Duodenal mucosa (tissue), 2 donors: ENCODE results near the gene HMCN1.

Experiments
- H3K27ac ChIP-seq: one replicate; pipeline ENCODE4 v1.7.0; 2013; ENCODE audit warnings: low read depth, low read length
- H3K27me3 ChIP-seq, 2 donors: one replicate each; pipeline ENCODE4 v1.7.0; 2013; ENCODE audit warnings: low read length in 2 of 2, control low read depth in 1 of 2; ENCODE audit not compliant: insufficient read depth in 2 of 2, control insufficient read depth in 1 of 2
- H3K36me3 ChIP-seq, 2 donors: one replicate each; pipeline ENCODE4 v1.7.0; 2013; ENCODE audit warnings: low read length in 2 of 2, control low read depth in 1 of 2; ENCODE audit not compliant: insufficient read depth in 2 of 2, control insufficient read depth in 1 of 2
- H3K4me1 ChIP-seq, 2 donors: one replicate each; pipeline ENCODE4 v1.7.0; 2013; ENCODE audit warnings: low read length in 2 of 2, control low read depth in 1 of 2; ENCODE audit not compliant: insufficient read depth in 2 of 2, control insufficient read depth in 1 of 2
- H3K4me3 ChIP-seq, 2 donors: one replicate each; pipeline ENCODE4 v1.7.0; 2013; ENCODE audit warnings: low read length in 2 of 2, low read depth in 1 of 2
- H3K9ac ChIP-seq, 2 donors: one replicate each; pipeline ENCODE4 v1.7.0; 2013; ENCODE audit warnings: low read length in 2 of 2, low read depth in 1 of 2
- H3K9me3 ChIP-seq, 2 donors: one replicate each; pipeline ENCODE4 v1.7.0; 2013; ENCODE audit warnings: low read length in 2 of 2, control low read depth in 1 of 2; ENCODE audit not compliant: control insufficient read depth in 1 of 2

HMCN1 gene

GRCh38 chr1:185965870-185966269 lies 231.7 kb downstream of the HMCN1 start:
- Histone ChIP-seq H3K27me3 (no peaks in the 10 kb centered on the region), H3K36me3 (no peaks in the 10 kb centered on the region), H3K9ac (no peak overlapping the region), H3K27ac (no peak overlapping the region), H3K9me3 (no peaks in the 10 kb centered on the region), H3K4me1 (no peaks in the 10 kb centered on the region), H3K4me3 (no peak overlapping the region)

GRCh38 chr1:185966471-185966870 lies 232.3 kb downstream of the HMCN1 start:
- no peak overlapping the region for H3K4me3 ChIP-seq
- no peaks in the 10 kb centered on the region for H3K27me3 ChIP-seq
- no peaks in the 10 kb centered on the region for H3K36me3 ChIP-seq
- H3K27ac ChIP-seq, result no peak overlapping the region
- no peak overlapping the region for H3K9ac ChIP-seq
- H3K9me3 ChIP-seq, result no peaks in the 10 kb centered on the region
- no peaks in the 10 kb centered on the region for H3K4me1 ChIP-seq

GRCh38 chr1:185969028-185969427 lies 234.8 kb downstream of the HMCN1 start:
- H3K9ac ChIP-seq, result no peak overlapping the region
- H3K4me1 ChIP-seq, result no peaks in the 10 kb centered on the region
- no peak overlapping the region for H3K27ac ChIP-seq
- no peaks in the 10 kb centered on the region for H3K27me3 ChIP-seq
- no peak overlapping the region for H3K4me3 ChIP-seq
- H3K9me3 ChIP-seq, result no peaks in the 10 kb centered on the region
- H3K36me3 ChIP-seq, result no peaks in the 10 kb centered on the region

DNA sequence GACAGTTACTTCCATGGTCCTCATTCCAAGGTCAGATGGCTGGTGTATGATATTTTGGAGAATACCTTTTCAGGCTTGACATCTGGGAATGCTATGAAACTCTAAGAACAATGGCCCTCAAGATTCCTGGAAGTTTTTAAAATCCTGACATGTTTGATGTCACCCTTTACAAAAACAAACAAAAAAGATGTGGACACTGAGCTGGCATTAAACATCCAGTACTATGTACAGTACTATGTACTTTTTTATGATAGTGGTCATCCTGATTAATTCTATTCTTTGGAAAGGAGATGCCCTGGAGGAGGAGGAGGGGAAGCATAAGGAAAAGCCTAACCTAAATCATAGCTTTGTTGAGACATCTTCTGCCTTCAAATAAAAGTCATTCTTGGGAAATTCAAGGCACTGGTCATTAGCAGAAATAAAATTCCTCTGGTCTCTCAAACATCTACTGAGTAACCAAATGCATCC lies 235.4 kb downstream of the HMCN1 start:
- no peaks in the 10 kb centered on the region for H3K4me1 ChIP-seq
- H3K27me3 ChIP-seq, result no peaks in the 10 kb centered on the region
- H3K36me3 ChIP-seq, result no peaks in the 10 kb centered on the region
- no peaks in the 10 kb centered on the region for H3K9me3 ChIP-seq
- H3K27ac ChIP-seq, result no peak overlapping the region
- H3K9ac ChIP-seq, result no peak overlapping the region
- H3K4me3 ChIP-seq, result no peak overlapping the region

DNA sequence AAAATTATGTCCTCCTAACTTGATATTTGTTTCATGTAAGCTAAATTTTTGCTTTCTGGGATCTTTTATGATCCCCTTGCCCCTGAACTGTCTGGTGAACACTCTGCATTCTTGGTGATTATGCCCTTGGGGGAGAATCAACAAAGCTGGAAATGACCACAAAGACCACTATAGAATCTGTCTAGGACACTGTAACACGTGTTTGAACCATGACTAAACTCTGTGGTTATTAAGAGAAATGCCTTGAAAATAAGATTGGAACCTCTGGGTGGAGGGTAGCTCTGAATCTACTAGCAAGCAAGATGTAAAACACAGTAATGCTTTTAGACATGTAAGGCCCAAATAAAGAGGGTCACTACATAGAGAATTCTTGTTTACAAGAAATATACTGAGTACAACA lies 237.5 kb downstream of the HMCN1 start:
- H3K27ac ChIP-seq, result no peak overlapping the region
- no peaks in the 10 kb centered on the region for H3K4me1 ChIP-seq
- no peak overlapping the region for H3K9ac ChIP-seq
- H3K36me3 ChIP-seq, result no peaks in the 10 kb centered on the region
- no peak overlapping the region for H3K4me3 ChIP-seq
- no peaks in the 10 kb centered on the region for H3K27me3 ChIP-seq
- no peaks in the 10 kb centered on the region for H3K9me3 ChIP-seq

DNA sequence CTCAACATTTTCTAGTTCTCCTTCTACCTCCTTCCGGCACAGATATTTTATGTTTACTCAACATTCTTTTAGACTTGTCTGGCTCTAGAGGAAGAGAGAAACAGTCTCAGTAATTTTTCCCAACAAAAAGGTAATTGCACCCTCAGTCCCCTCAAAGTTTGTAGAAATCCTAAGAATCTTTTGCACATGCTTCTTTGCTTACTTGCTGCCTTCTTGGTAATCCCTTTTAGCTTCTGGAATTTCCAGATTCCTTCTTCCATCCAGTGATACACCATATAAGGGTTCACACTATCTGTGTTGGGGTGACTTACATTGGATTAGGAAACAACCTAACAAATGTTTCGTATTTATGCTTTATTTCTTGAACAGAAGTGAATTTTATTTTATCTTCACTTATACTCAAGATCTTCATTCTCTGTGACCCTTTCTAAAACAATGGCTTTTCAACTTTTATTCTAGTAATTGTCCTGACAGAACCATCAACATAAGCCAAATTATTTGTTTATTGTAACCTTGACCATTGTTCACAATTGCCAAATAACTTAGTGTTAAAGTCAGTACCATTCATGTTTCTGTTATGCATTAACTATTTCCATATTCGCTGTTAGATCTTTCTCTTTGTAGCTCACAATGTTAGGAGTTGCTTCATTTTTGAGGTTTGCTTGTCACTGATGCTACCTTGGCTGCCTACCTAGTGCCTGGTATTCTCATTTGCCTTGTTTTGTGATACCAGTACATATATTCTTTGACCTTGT lies 238.1 kb downstream of the HMCN1 start:
- no peaks in the 10 kb centered on the region for H3K36me3 ChIP-seq
- H3K9me3 ChIP-seq, result no peaks in the 10 kb centered on the region
- H3K27ac ChIP-seq, result no peak overlapping the region
- no peak overlapping the region for H3K4me3 ChIP-seq
- no peaks in the 10 kb centered on the region for H3K4me1 ChIP-seq
- H3K27me3 ChIP-seq, result no peaks in the 10 kb centered on the region
- no peak overlapping the region for H3K9ac ChIP-seq

GRCh38 chr1:185973645-185974044 lies 239.5 kb downstream of the HMCN1 start:
- H3K9ac ChIP-seq, result no peak overlapping the region
- no peak overlapping the region for H3K27ac ChIP-seq
- H3K4me1 ChIP-seq, result no peaks in the 10 kb centered on the region
- no peaks in the 10 kb centered on the region for H3K9me3 ChIP-seq
- H3K4me3 ChIP-seq, result no peak overlapping the region
- H3K36me3 ChIP-seq, result no peaks in the 10 kb centered on the region
- H3K27me3 ChIP-seq, result no peaks in the 10 kb centered on the region

DNA sequence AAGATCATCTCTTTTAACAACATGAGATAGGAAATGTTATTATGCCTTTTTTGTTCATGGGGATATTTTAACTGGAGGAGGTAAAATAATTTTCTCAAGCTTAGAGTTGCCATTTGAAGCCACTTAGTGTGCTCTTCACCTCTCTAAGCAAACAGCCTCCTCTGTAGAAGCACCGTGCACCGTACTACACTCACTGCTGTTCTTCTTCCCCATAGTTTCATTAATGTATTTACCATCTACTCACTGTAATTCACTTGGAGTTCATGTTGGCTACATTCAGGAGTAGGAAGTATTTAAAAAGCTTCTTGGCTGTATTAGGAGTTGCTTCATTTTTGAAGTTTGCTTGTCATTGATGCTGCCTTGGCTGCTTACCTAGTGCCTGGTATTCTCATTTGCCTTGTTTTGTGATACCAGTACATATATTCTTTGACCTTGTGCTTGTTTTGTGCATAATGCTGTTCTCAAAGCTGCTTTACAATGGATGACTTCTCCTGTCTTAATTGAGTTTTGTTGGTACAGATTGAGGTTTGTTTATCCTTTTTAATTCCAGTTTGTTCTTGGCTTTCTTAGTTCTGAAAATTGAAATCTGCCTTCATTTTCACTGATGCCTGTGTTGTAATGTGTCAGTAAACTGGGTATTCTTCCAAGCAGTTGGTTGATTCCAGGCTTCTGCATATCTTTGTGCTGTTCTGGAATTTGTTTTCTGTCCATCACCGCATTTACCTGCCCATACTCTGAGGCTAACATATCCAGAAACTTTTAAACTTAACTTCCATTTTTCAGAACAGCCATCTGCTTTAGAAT lies 240.4 kb downstream of the HMCN1 start:
- no peaks in the 10 kb centered on the region for H3K4me1 ChIP-seq
- H3K27ac ChIP-seq, result no peak overlapping the region
- no peaks in the 10 kb centered on the region for H3K27me3 ChIP-seq
- no peak overlapping the region for H3K4me3 ChIP-seq
- no peak overlapping the region for H3K9ac ChIP-seq
- H3K9me3 ChIP-seq, result no peaks in the 10 kb centered on the region
- no peaks in the 10 kb centered on the region for H3K36me3 ChIP-seq

- Histone ChIP-seq H3K4me3 (no peak overlapping the region), H3K4me1 (no peaks in the 10 kb centered on the region)
Measured at GRCh38 chr1:185980891-185981290, 246.7 kb downstream of the HMCN1 start.

DNA sequence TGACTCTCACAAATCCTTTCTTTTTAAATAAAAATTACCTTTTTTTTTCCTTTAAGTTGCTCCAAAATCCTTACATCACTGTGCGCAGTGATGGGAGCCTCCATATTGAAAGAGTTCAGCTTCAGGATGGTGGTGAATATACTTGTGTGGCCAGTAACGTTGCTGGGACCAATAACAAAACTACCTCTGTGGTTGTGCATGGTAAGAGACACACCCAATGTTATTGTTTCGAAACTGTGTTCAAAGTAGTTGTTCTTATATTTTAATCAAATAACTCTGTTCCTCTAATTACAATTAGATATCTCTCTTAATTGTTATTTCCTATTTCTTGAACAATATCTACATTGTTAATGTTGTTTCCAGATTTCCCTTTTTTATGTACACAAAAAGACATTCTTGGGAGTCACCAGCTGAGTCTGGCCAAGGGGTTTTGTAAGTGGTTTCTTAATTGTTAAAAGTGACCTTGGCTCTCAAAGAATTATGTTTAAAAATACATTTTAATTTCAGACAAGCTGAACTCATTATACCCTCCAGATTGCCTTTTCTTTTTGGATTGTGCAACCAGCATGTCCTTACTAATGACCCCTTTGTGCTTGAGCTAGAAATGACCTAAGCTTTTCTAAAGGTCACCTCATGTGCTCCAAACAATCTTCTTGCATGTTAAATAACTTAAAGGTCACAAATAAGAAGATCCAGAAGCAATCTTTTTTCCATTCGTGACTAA lies 250.1 kb downstream of the HMCN1 start:
- Histone ChIP-seq H3K27ac (no peak overlapping the region), H3K4me3 (no peak overlapping the region), H3K9ac (no peak overlapping the region), H3K4me1 (no peaks in the 10 kb centered on the region), H3K36me3 (no peaks in the 10 kb centered on the region), H3K9me3 (no peaks in the 10 kb centered on the region), H3K27me3 (no peaks in the 10 kb centered on the region)

More at GRCh38 chr1:185980891-185981290, 246.7 kb downstream of the HMCN1 start:
- Histone ChIP-seq H3K36me3 (no peaks in the 10 kb centered on the region), H3K27me3 (no peaks in the 10 kb centered on the region), H3K9me3 (no peaks in the 10 kb centered on the region), H3K9ac (no peak overlapping the region), H3K27ac (no peak overlapping the region)
